ENCODE data around the gene COPS6. TPM values are rescaled to one million over a fixed set of nuclear protein-coding genes. Genes with fewer than 3 reads are reported as not detected.
A peak's percentile ranks its signal among the peaks of the same experiment; 100 is the strongest.

COPS6 gene
- 72.3 TPM for polyA plus RNA-seq (2013)

- Histone ChIP-seq H3K4me1 (ENCODE audit: control extremely low read depth in 1 of 4, control insufficient read depth in 4 of 4, insufficient read depth in 4 of 4, low read length in 3 of 4) (peaks cover 0 to 20% (median 13%) of the 10 kb centered on the region in 4 experiments), H3K27me3 (replicated peaks in 2 of 5; ENCODE audit: control insufficient read depth in 4 of 5, insufficient read depth in 5 of 5, low read length in 4 of 5) (no peaks in the 10 kb centered on the region), H3K27ac (ENCODE audit: insufficient read depth in 1 of 2, low read depth in 1 of 2, low read length in 2 of 2, poor library complexity in 1 of 2, severe bottlenecking in 2 of 2) (peak within 1 kb of the TSS; percentile 77 to 89), H3K9me3 (ENCODE audit: control extremely low read depth in 1 of 5, control insufficient read depth in 4 of 5, insufficient read depth in 2 of 5, low read depth in 1 of 5, low read length in 4 of 5) (no peaks in the 10 kb centered on the region), H3K4me3 (ENCODE audit: control insufficient read depth in 1 of 7, extremely low read depth in 1 of 7, insufficient read depth in 4 of 7, low read depth in 2 of 7, low read length in 6 of 7) (peak within 1 kb of the TSS; percentile 83 to 90 (median 85)), H3K36me3 (ENCODE audit: control insufficient read depth in 4 of 4, insufficient read depth in 4 of 4, low read length in 3 of 4) (peaks cover 3 to 37% (median 31%) of the 10 kb centered on the region in 4 experiments)
- CTCF ChIA-PET: interaction anchor here (1.0 to 2.1 kb wide), 3 partner anchors 12 to 42 kb away, joined by 3 to 6 read pairs (median 6); partner anchors contain the start of genes AP4M1 and MCM7
- POLR2A ChIA-PET: interaction anchor here (0.9 to 1.6 kb wide), 2 partner anchors 12 to 13 kb away, joined by 5 read pairs; partner anchors contain the start of gene AP4M1
- 0% methylated on average over 61 of the region's 68 CpGs for WGBS (ENCODE audit: insufficient coverage)
- DNase-seq: peak; percentile 72 to 80 (median 77)
These were observed at the start of gene COPS6 for GRCh38 chr7:100088621-100089457. Gene COPS6 (plus strand): TSS chr7:100088969. CDS start chr7:100088991, 22 bp downstream.

GRCh38 chr7:100040575-100040974, 48.2 kb upstream of the COPS6 start:
- 7% methylated on average over 3 of the region's 7 CpGs for WGBS (ENCODE audit: insufficient coverage)
- POLR2A ChIA-PET: interaction anchor here (0.7 kb wide), 1 partner anchor 19 kb away, joined by 3 read pairs; no protein-coding TSS in a partner anchor
- DNase-seq: peak in 1 of 3 donors; percentile 27
- H3K27ac ChIP-seq (ENCODE audit: insufficient read depth in 1 of 2, low read depth in 1 of 2, low read length in 2 of 2, poor library complexity in 1 of 2, severe bottlenecking in 2 of 2): peak overlapping the region; percentile 85 to 90
- H3K9me3 ChIP-seq (ENCODE audit: control extremely low read depth in 1 of 5, control insufficient read depth in 4 of 5, insufficient read depth in 2 of 5, low read depth in 1 of 5, low read length in 4 of 5): no peaks in the 10 kb centered on the region
- CTCF ChIA-PET: interaction anchor here (0.7 to 2.1 kb wide), 5 partner anchors 9 to 24 kb away, joined by 3 to 8 read pairs (median 5); no protein-coding TSS in a partner anchor
- H3K27me3 ChIP-seq (replicated peaks in 2 of 5; ENCODE audit: control insufficient read depth in 4 of 5, insufficient read depth in 5 of 5, low read length in 4 of 5): no peaks in the 10 kb centered on the region
- H3K4me3 ChIP-seq (ENCODE audit: control insufficient read depth in 1 of 7, extremely low read depth in 1 of 7, insufficient read depth in 4 of 7, low read depth in 2 of 7, low read length in 6 of 7): peak overlapping the region in 3 of 7 experiments; percentile 32 to 70 (median 45)
- peaks cover 15 to 46% (median 27%) of the 10 kb centered on the region in 4 experiments for H3K4me1 ChIP-seq (ENCODE audit: control extremely low read depth in 1 of 4, control insufficient read depth in 4 of 4, insufficient read depth in 4 of 4, low read length in 3 of 4)
- peaks cover 13 to 19% (median 17%) of the 10 kb centered on the region in 4 experiments for H3K36me3 ChIP-seq (ENCODE audit: control insufficient read depth in 4 of 4, insufficient read depth in 4 of 4, low read length in 3 of 4)

- peak overlapping the region in 1 of 7 experiments; percentile 45 for H3K4me3 ChIP-seq (ENCODE audit: control insufficient read depth in 1 of 7, extremely low read depth in 1 of 7, insufficient read depth in 4 of 7, low read depth in 2 of 7, low read length in 6 of 7)
- no peaks in the 10 kb centered on the region for H3K27me3 ChIP-seq (replicated peaks in 2 of 5; ENCODE audit: control insufficient read depth in 4 of 5, insufficient read depth in 5 of 5, low read length in 4 of 5)
- no peaks in the 10 kb centered on the region for H3K9me3 ChIP-seq (ENCODE audit: control extremely low read depth in 1 of 5, control insufficient read depth in 4 of 5, insufficient read depth in 2 of 5, low read depth in 1 of 5, low read length in 4 of 5)
- ChIA-PET CTCF (interaction anchor here (0.8 to 5.5 kb wide), 10 partner anchors 9 to 130 kb away, joined by 3 to 44 read pairs (median 4); partner anchors contain the start of gene ZKSCAN1), POLR2A (interaction anchor here (0.9 kb wide), 1 partner anchor 30 kb away, joined by 3 read pairs; the partner anchor contains the start of gene ZKSCAN1)
- peak; percentile 75 to 82 (median 77) for DNase-seq
- H3K4me1 ChIP-seq (ENCODE audit: control extremely low read depth in 1 of 4, control insufficient read depth in 4 of 4, insufficient read depth in 4 of 4, low read length in 3 of 4): peaks cover 15 to 47% (median 30%) of the 10 kb centered on the region in 4 experiments
- H3K36me3 ChIP-seq (ENCODE audit: control insufficient read depth in 4 of 4, insufficient read depth in 4 of 4, low read length in 3 of 4): no peaks in the 10 kb centered on the region
- 17% methylated on average over 6 of the region's 6 CpGs for WGBS (ENCODE audit: insufficient coverage)
- H3K27ac ChIP-seq (ENCODE audit: insufficient read depth in 1 of 2, low read depth in 1 of 2, low read length in 2 of 2, poor library complexity in 1 of 2, severe bottlenecking in 2 of 2): no peak overlapping the region
These were observed 44.1 kb upstream of the COPS6 start for GRCh38 chr7:100044718-100045117.

GRCh38 chr7:100048680-100049079, 40.1 kb upstream of the COPS6 start:
- H3K9me3 ChIP-seq (ENCODE audit: control extremely low read depth in 1 of 5, control insufficient read depth in 4 of 5, insufficient read depth in 2 of 5, low read depth in 1 of 5, low read length in 4 of 5): no peaks in the 10 kb centered on the region
- H3K27ac ChIP-seq (ENCODE audit: insufficient read depth in 1 of 2, low read depth in 1 of 2, low read length in 2 of 2, poor library complexity in 1 of 2, severe bottlenecking in 2 of 2): no peak overlapping the region
- ChIA-PET CTCF (interaction anchor here (1.3 to 17.5 kb wide), 4 partner anchors 16 to 56 kb away, joined by 3 to 258 read pairs (median 4); partner anchors contain the start of gene ZNF3), POLR2A (no interaction called here)
- H3K27me3 ChIP-seq (replicated peaks in 2 of 5; ENCODE audit: control insufficient read depth in 4 of 5, insufficient read depth in 5 of 5, low read length in 4 of 5): no peaks in the 10 kb centered on the region
- H3K4me3 ChIP-seq (ENCODE audit: control insufficient read depth in 1 of 7, extremely low read depth in 1 of 7, insufficient read depth in 4 of 7, low read depth in 2 of 7, low read length in 6 of 7): no peak overlapping the region
- no peak for DNase-seq
- peaks cover 0 to 4% (median under 1%) of the 10 kb centered on the region in 4 experiments for H3K36me3 ChIP-seq (ENCODE audit: control insufficient read depth in 4 of 4, insufficient read depth in 4 of 4, low read length in 3 of 4)
- 95% methylated on average over 4 of the region's 4 CpGs for WGBS (ENCODE audit: insufficient coverage)
- peaks cover 0 to 29% (median 19%) of the 10 kb centered on the region in 4 experiments for H3K4me1 ChIP-seq (ENCODE audit: control extremely low read depth in 1 of 4, control insufficient read depth in 4 of 4, insufficient read depth in 4 of 4, low read length in 3 of 4)

- H3K27ac ChIP-seq (ENCODE audit: insufficient read depth in 1 of 2, low read depth in 1 of 2, low read length in 2 of 2, poor library complexity in 1 of 2, severe bottlenecking in 2 of 2): peak within 1 kb of the TSS; percentile 82 to 94
- POLR2A ChIA-PET: interaction anchor here (0.6 to 1.3 kb wide), 4 partner anchors 31 to 52 kb away, joined by 3 to 6 read pairs (median 4); partner anchors contain the start of gene ZKSCAN1
- no peaks in the 10 kb centered on the region for H3K9me3 ChIP-seq (ENCODE audit: control extremely low read depth in 1 of 5, control insufficient read depth in 4 of 5, insufficient read depth in 2 of 5, low read depth in 1 of 5, low read length in 4 of 5)
- DNase-seq: peak; percentile 85 to 89 (median 86)
- no peaks in the 10 kb centered on the region for H3K27me3 ChIP-seq (replicated peaks in 2 of 5; ENCODE audit: control insufficient read depth in 4 of 5, insufficient read depth in 5 of 5, low read length in 4 of 5)
- CTCF ChIA-PET: interaction anchor here (1.2 to 17.5 kb wide), 8 partner anchors 15 to 71 kb away, joined by 3 to 258 read pairs (median 4); partner anchors contain the start of gene ZNF3
- H3K36me3 ChIP-seq (ENCODE audit: control insufficient read depth in 4 of 4, insufficient read depth in 4 of 4, low read length in 3 of 4): peaks cover 0 to 4% (median under 1%) of the 10 kb centered on the region in 4 experiments
- H3K4me3 ChIP-seq (ENCODE audit: control insufficient read depth in 1 of 7, extremely low read depth in 1 of 7, insufficient read depth in 4 of 7, low read depth in 2 of 7, low read length in 6 of 7): peak within 1 kb of the TSS; percentile 82 to 98 (median 93)
- peaks cover 0 to 20% (median 15%) of the 10 kb centered on the region in 4 experiments for H3K4me1 ChIP-seq (ENCODE audit: control extremely low read depth in 1 of 4, control insufficient read depth in 4 of 4, insufficient read depth in 4 of 4, low read length in 3 of 4)
- 2% methylated on average over 35 of the region's 47 CpGs for WGBS (ENCODE audit: insufficient coverage)
These were observed 39.1 kb upstream of the COPS6 start, which contains the start of gene ZSCAN21 for GRCh38 chr7:100049441-100050291. Gene ZSCAN21 (plus strand): TSS chr7:100049774. CDS start chr7:100057007, 7,233 bp downstream.

GRCh38 chr7:100051611-100052010, 37.2 kb upstream of the COPS6 start:
- no peak overlapping the region for H3K27ac ChIP-seq (ENCODE audit: insufficient read depth in 1 of 2, low read depth in 1 of 2, low read length in 2 of 2, poor library complexity in 1 of 2, severe bottlenecking in 2 of 2)

More at GRCh38 chr7:100051611-100052010, 37.2 kb upstream of the COPS6 start:
- Histone ChIP-seq H3K27me3 (replicated peaks in 2 of 5; ENCODE audit: control insufficient read depth in 4 of 5, insufficient read depth in 5 of 5, low read length in 4 of 5) (no peaks in the 10 kb centered on the region), H3K4me3 (ENCODE audit: control insufficient read depth in 1 of 7, extremely low read depth in 1 of 7, insufficient read depth in 4 of 7, low read depth in 2 of 7, low read length in 6 of 7) (no peak overlapping the region), H3K36me3 (ENCODE audit: control insufficient read depth in 4 of 4, insufficient read depth in 4 of 4, low read length in 3 of 4) (peaks cover 0 to 8% (median 1%) of the 10 kb centered on the region in 4 experiments), H3K9me3 (ENCODE audit: control extremely low read depth in 1 of 5, control insufficient read depth in 4 of 5, insufficient read depth in 2 of 5, low read depth in 1 of 5, low read length in 4 of 5) (no peaks in the 10 kb centered on the region), H3K4me1 (ENCODE audit: control extremely low read depth in 1 of 4, control insufficient read depth in 4 of 4, insufficient read depth in 4 of 4, low read length in 3 of 4) (peaks cover 0 to 16% (median 13%) of the 10 kb centered on the region in 4 experiments)
- POLR2A ChIA-PET: interaction anchor here (0.6 kb wide), 1 partner anchor 58 kb away, joined by 3 read pairs; no protein-coding TSS in a partner anchor
- DNase-seq: no peak
- CTCF ChIA-PET: interaction anchor here (0.8 to 17.5 kb wide), 21 partner anchors 9 to 137 kb away, joined by 3 to 258 read pairs (median 5); partner anchors contain the start of genes GJC3 and TRIM4
- 88% methylated on average over 1 of the region's 3 CpGs for WGBS (ENCODE audit: insufficient coverage)
